Bronchial epithelial cell (primary cell): Measurements from ENCODE around the gene DLGAP5. TPM values are rescaled to one million over a fixed set of nuclear protein-coding genes. Genes with fewer than 3 reads are reported as not detected.

Source experiments
- DNase-seq: peaks from one replicate; pipeline ENCODE4 v3.0.0-alpha.2; 2010; ENCODE audit warnings: low read depth
- FAIRE-seq: peaks from 2 replicates; lab custom pipeline; 2011; peaks lifted over from hg19 to GRCh38; lab: Jason Lieb, UNC
- H3K27me3 ChIP-seq: 2 replicates; pipeline ENCODE4 v1.5.1; 2011; ENCODE audit warnings: low read length; ENCODE audit not compliant: control insufficient read depth, insufficient read depth
- H3K36me3 ChIP-seq: 2 replicates; pipeline ENCODE4 v1.5.1; 2011; ENCODE audit warnings: low read length; ENCODE audit not compliant: control insufficient read depth, insufficient read depth
- H3K4me3 ChIP-seq: 2 replicates; pipeline ENCODE4 v1.5.1; 2011; ENCODE audit warnings: mild to moderate bottlenecking, low read depth, low read length, control low read depth
- CTCF ChIP-seq: IDR thresholded peaks from 2 replicates; pipeline ENCODE4 v1.5.1; 2011; ENCODE audit warnings: mild to moderate bottlenecking, moderate library complexity, low read length, control low read depth, inconsistent platforms; ENCODE audit not compliant: insufficient read depth, severe bottlenecking
- total RNA-seq: library from RNA; depleted of rRNA; stranded (reverse); fragments of >200 nt; gene quantifications from 2 replicates; pipeline ENCODE4 v1.2.1, GENCODE V29; 2014

DLGAP5 gene
- total RNA-seq, 1 donor from 2014 or later = 0.26 TPM

DNA sequence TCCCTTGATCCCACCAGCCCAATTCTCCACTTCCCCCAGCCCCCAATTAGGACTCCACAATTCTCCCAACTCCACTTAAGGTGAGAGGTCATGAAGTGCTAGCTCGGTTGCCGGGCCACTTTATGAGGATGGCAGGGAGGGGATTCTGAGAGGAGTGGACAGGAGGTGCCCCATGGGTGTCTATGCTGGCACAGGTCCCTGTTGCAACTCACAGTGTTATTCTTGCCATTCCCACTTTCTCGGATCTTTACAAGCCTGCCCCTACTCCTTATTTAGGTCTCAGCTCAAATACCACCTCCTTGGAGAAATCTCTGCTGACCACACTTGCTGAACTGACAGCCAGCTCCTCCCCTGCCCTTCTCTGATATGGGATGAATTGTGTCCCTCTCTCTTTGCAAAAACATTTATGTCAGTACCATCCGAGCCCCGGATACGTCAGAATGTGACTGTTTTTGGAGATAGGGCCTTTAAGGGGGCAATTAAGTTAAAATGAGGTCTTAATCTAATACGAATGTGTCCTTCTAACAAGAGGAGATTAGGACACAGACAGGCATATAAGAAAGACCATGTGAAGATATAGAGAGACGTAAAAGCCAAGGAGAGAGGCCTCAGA, 66.5 kb downstream of the DLGAP5 start:
- H3K4me3 ChIP-seq = no peak overlapping the region
- no peak for FAIRE-seq
- H3K36me3 ChIP-seq = no peaks in the 10 kb centered on the region
- no peaks in the 10 kb centered on the region for H3K27me3 ChIP-seq
- TF ChIP-seq CTCF = no peak
- no peak for DNase-seq

DNA sequence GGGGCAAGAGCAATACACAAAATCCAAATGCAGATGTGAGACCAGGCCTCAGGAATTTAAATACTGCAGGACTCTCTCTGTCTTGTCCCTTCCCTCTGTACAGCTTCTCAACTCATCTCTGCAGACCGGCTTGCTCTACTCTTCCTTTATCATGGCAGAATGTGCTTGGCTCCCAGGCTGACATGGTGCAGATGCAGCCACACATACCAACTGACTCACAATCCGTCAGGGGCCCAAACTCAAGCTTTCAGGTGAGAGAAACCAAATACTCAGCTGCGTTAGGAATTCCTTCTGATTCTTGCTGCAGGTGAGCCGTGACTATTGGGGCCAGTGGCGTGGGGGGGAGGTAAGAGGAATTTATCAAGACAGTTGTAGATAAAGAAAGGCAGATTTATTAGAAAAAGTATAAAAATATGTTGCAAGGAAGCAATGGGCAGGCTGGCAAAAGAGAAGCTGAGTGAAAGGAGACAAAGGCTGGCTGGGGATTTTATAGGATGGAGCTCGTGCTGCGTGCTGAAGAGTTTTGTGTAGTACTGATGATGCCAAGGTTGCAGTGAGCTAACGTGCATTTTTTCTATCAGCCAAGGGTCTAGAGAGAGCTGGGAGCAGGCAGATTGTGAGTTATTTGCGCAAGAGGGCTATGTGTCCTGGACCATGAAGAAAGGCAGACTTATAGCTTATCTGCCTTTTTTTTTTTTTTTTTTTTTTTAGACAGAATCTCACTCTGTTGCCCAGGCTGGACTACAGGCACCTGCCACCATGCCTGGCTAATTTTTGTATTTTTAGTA, 67.3 kb downstream of the DLGAP5 start:
- Histone ChIP-seq H3K36me3 (no peaks in the 10 kb centered on the region), H3K4me3 (no peak overlapping the region), H3K27me3 (no peaks in the 10 kb centered on the region)
- DNase-seq (no peak), FAIRE-seq (no peak)
- no peak for TF ChIP-seq CTCF

GRCh38 chr14:55123101-55123500, 68.3 kb downstream of the DLGAP5 start:
- peak; percentile 66 for DNase-seq
- FAIRE-seq = peak; percentile 18
- Histone ChIP-seq H3K4me3 (no peak overlapping the region), H3K36me3 (no peaks in the 10 kb centered on the region), H3K27me3 (no peaks in the 10 kb centered on the region)
- no peak for TF ChIP-seq CTCF

GRCh38 chr14:55122440-55122986, 68.9 kb downstream of the DLGAP5 start:
- Histone ChIP-seq H3K27me3 (no peaks in the 10 kb centered on the region), H3K36me3 (no peaks in the 10 kb centered on the region), H3K4me3 (no peak overlapping the region)
- TF ChIP-seq CTCF = no peak
- FAIRE-seq (no peak), DNase-seq (peak; percentile 53)

DNA sequence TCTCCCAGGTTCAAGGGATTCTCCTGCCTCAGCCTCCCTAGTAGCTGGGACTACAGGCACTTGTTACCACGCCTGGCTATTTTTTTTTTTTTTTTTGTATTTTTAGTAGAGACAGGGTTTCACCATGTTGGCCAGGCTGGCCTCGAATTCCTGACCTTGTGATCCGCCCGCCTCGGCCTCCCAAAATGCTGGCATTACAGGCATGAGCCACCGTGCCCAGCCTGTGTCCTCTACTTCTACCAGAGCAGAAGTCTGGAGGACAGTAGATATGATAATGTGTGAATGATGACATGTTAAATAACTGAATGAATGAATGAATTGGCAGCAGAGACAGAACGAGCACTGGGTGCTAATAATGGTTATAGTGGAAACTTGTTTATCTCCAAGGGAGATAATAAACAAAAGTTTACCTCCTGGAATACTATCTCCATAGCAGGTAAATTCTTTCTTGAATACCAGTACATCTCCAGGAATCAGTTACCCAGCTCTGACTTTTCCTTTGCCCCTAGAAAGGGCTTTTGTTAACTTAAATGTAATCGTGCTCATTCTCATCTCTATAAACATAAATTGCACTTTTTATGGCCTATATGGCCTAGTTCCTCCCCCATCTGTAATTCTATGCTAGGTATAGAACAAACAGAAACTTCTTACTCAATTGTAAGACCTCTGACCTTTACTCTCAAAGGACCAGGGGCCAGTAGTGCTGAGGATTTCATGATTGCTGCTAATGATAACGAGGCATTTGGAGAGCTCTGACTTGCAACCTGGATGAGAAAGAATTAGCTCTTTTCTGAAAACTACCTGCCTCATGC, 69.6 kb downstream of the DLGAP5 start:
- FAIRE-seq (no peak), DNase-seq (no peak)
- Histone ChIP-seq H3K27me3 (no peaks in the 10 kb centered on the region), H3K36me3 (no peaks in the 10 kb centered on the region), H3K4me3 (no peak overlapping the region)
- no peak for TF ChIP-seq CTCF
